ENCODE data around the gene ANKS3.

The ANKS3 gene

GRCh38 chr16:4687946-4688673, 46.0 kb downstream of the ANKS3 start:
- Histone ChIP-seq H3K36me3 (replicated peaks; ENCODE audit: low read depth, low read length) (no peaks in the 10 kb centered on the region), H3K79me2 (ENCODE audit: low read length) (no peaks in the 10 kb centered on the region), H3K9ac (ENCODE audit: low read length) (no peak overlapping the region), H3K4me1 (ENCODE audit: low read length) (peaks cover 8% of the 10 kb centered on the region), H3K27ac (ENCODE audit: low read length) (no peak overlapping the region), H4K20me1 (ENCODE audit: insufficient read depth, low read length) (no peaks in the 10 kb centered on the region), H3K27me3 (ENCODE audit: low read depth, low read length) (no peaks in the 10 kb centered on the region), H3K4me3 (ENCODE audit: low read length) (no peak overlapping the region), H3K9me3 (ENCODE audit: insufficient read depth, low read length) (no peaks in the 10 kb centered on the region), H2AFZ (ENCODE audit: low read depth, low read length) (no peak overlapping the region), H3K4me2 (ENCODE audit: low read length) (no peak overlapping the region)
- TF ChIP-seq EZH2phosphoT487 (IDR thresholded peaks at IDR 0.05; ENCODE audit: low read depth) (no peak), CTCF (IDR thresholded peaks at IDR 0.05; ENCODE audit: low read depth, low read length) (no peak)

GRCh38 chr16:4687416-4687815, 46.7 kb downstream of the ANKS3 start:
- no peak overlapping the region for H3K4me3 ChIP-seq (ENCODE audit: low read length)
- no peaks in the 10 kb centered on the region for H3K79me2 ChIP-seq (ENCODE audit: low read length)
- H2AFZ ChIP-seq (ENCODE audit: low read depth, low read length): no peak overlapping the region
- TF ChIP-seq EZH2phosphoT487 (IDR thresholded peaks at IDR 0.05; ENCODE audit: low read depth) (no peak), CTCF (IDR thresholded peaks at IDR 0.05; ENCODE audit: low read depth, low read length) (no peak)
- H3K27ac ChIP-seq (ENCODE audit: low read length): no peak overlapping the region
- no peaks in the 10 kb centered on the region for H3K9me3 ChIP-seq (ENCODE audit: insufficient read depth, low read length)
- H3K27me3 ChIP-seq (ENCODE audit: low read depth, low read length): no peaks in the 10 kb centered on the region
- H3K4me2 ChIP-seq (ENCODE audit: low read length): no peak overlapping the region
- H4K20me1 ChIP-seq (ENCODE audit: insufficient read depth, low read length): no peaks in the 10 kb centered on the region
- H3K4me1 ChIP-seq (ENCODE audit: low read length): peaks cover 3% of the 10 kb centered on the region; the same call in 1 of the 2 replicates
- H3K9ac ChIP-seq (ENCODE audit: low read length): no peak overlapping the region
- H3K36me3 ChIP-seq (replicated peaks; ENCODE audit: low read depth, low read length): peaks cover 4% of the 10 kb centered on the region

GRCh38 chr16:4686497-4687210, 47.4 kb downstream of the ANKS3 start:
- Histone ChIP-seq H3K79me2 (ENCODE audit: low read length) (no peaks in the 10 kb centered on the region), H3K27me3 (ENCODE audit: low read depth, low read length) (no peaks in the 10 kb centered on the region), H3K9me3 (ENCODE audit: insufficient read depth, low read length) (no peaks in the 10 kb centered on the region), H3K9ac (ENCODE audit: low read length) (no peak overlapping the region), H3K36me3 (replicated peaks; ENCODE audit: low read depth, low read length) (peaks cover 4% of the 10 kb centered on the region), H3K4me1 (ENCODE audit: low read length) (no peaks in the 10 kb centered on the region), H3K4me3 (ENCODE audit: low read length) (no peak overlapping the region), H4K20me1 (ENCODE audit: insufficient read depth, low read length) (no peaks in the 10 kb centered on the region), H3K4me2 (ENCODE audit: low read length) (no peak overlapping the region), H2AFZ (ENCODE audit: low read depth, low read length) (no peak overlapping the region), H3K27ac (ENCODE audit: low read length) (no peak overlapping the region)
- TF ChIP-seq CTCF (IDR thresholded peaks at IDR 0.05; ENCODE audit: low read depth, low read length) (no peak), EZH2phosphoT487 (IDR thresholded peaks at IDR 0.05; ENCODE audit: low read depth) (no peak)

- no peak overlapping the region for H3K4me3 ChIP-seq (ENCODE audit: low read length)
- H2AFZ ChIP-seq (ENCODE audit: low read depth, low read length): no peak overlapping the region
- H3K4me2 ChIP-seq (ENCODE audit: low read length): no peak overlapping the region
- no peaks in the 10 kb centered on the region for H3K9me3 ChIP-seq (ENCODE audit: insufficient read depth, low read length)
- peaks cover 4% of the 10 kb centered on the region for H3K36me3 ChIP-seq (replicated peaks; ENCODE audit: low read depth, low read length)
- no peaks in the 10 kb centered on the region for H4K20me1 ChIP-seq (ENCODE audit: insufficient read depth, low read length)
- no peaks in the 10 kb centered on the region for H3K79me2 ChIP-seq (ENCODE audit: low read length)
- H3K27me3 ChIP-seq (ENCODE audit: low read depth, low read length): no peaks in the 10 kb centered on the region
- H3K4me1 ChIP-seq (ENCODE audit: low read length): no peaks in the 10 kb centered on the region
- TF ChIP-seq CTCF (IDR thresholded peaks at IDR 0.05; ENCODE audit: low read depth, low read length) (no peak), EZH2phosphoT487 (IDR thresholded peaks at IDR 0.05; ENCODE audit: low read depth) (no peak)
- no peak overlapping the region for H3K27ac ChIP-seq (ENCODE audit: low read length)
- H3K9ac ChIP-seq (ENCODE audit: low read length): no peak overlapping the region
Measured at GRCh38 chr16:4685776-4686496, 48.1 kb downstream of the ANKS3 start.

All from OCI-LY3 (cell line).